ENCODE data around the gene CD164L2.

CD164L2 gene

GRCh38 chr1:27403065-27403726 is 20.1 kb upstream of the CD164L2 start:
- Mint-ChIP-seq H3K4me3 (peak overlapping the region; percentile 13 to 39 (median 38)), H3K9me3 (no peaks in the 10 kb centered on the region), H3K4me1 (peaks cover 80% of the 10 kb centered on the region), H3K36me3 (ENCODE audit: low read depth) (peaks cover 14% of the 10 kb centered on the region), H3K27me3 (ENCODE audit: low read depth) (peaks cover 4% of the 10 kb centered on the region), H3K27ac (peak overlapping the region; percentile 97 to 99 (median 97))
- peak in 1 of 3 experiments; percentile 24 for TF ChIP-seq CTCF (IDR thresholded peaks at IDR 0.05; ENCODE audit: unreplicated experiment in 3 of 3)

GRCh38 chr1:27402349-27402754 is 19.2 kb upstream of the CD164L2 start:
- peak; percentile 17 to 47 (median 37) for TF ChIP-seq CTCF (IDR thresholded peaks at IDR 0.05; ENCODE audit: unreplicated experiment in 3 of 3)
- H3K27ac Mint-ChIP-seq, result peak overlapping the region; percentile 97 to 99 (median 97)
- no peak overlapping the region for H3K4me3 Mint-ChIP-seq
- H3K9me3 Mint-ChIP-seq, result no peaks in the 10 kb centered on the region
- H3K4me1 Mint-ChIP-seq, result peaks cover 82% of the 10 kb centered on the region
- peaks cover 6% of the 10 kb centered on the region for H3K36me3 Mint-ChIP-seq (ENCODE audit: low read depth)
- H3K27me3 Mint-ChIP-seq (ENCODE audit: low read depth), result peaks cover 4% of the 10 kb centered on the region

GRCh38 chr1:27400963-27401341 is 17.8 kb upstream of the CD164L2 start:
- Mint-ChIP-seq H3K27me3 (ENCODE audit: low read depth) (peaks cover 4% of the 10 kb centered on the region), H3K36me3 (ENCODE audit: low read depth) (no peaks in the 10 kb centered on the region), H3K27ac (peak overlapping the region; percentile 16 to 18 (median 17)), H3K4me1 (peaks cover 74% of the 10 kb centered on the region), H3K9me3 (no peaks in the 10 kb centered on the region), H3K4me3 (no peak overlapping the region)
- no peak for TF ChIP-seq CTCF (IDR thresholded peaks at IDR 0.05; ENCODE audit: unreplicated experiment in 3 of 3)

- Mint-ChIP-seq H3K36me3 (ENCODE audit: low read depth) (no peaks in the 10 kb centered on the region), H3K4me1 (peaks cover 68% of the 10 kb centered on the region), H3K27me3 (ENCODE audit: low read depth) (peaks cover 4% of the 10 kb centered on the region), H3K27ac (peak overlapping the region; percentile 17 to 61 (median 18)), H3K9me3 (no peaks in the 10 kb centered on the region), H3K4me3 (no peak overlapping the region)
- no peak for TF ChIP-seq CTCF (IDR thresholded peaks at IDR 0.05; ENCODE audit: unreplicated experiment in 3 of 3)
These were observed 17.2 kb upstream of the CD164L2 start for GRCh38 chr1:27400082-27400962.

- no peak overlapping the region for H3K4me3 Mint-ChIP-seq
These were observed 16.3 kb upstream of the CD164L2 start for GRCh38 chr1:27399251-27400025.

More at GRCh38 chr1:27399251-27400025, 16.3 kb upstream of the CD164L2 start:
- peaks cover 4% of the 10 kb centered on the region for H3K27me3 Mint-ChIP-seq (ENCODE audit: low read depth)
- TF ChIP-seq CTCF (IDR thresholded peaks at IDR 0.05; ENCODE audit: unreplicated experiment in 3 of 3), result no peak
- H3K4me1 Mint-ChIP-seq, result peaks cover 60% of the 10 kb centered on the region
- no peaks in the 10 kb centered on the region for H3K36me3 Mint-ChIP-seq (ENCODE audit: low read depth)
- H3K27ac Mint-ChIP-seq, result peak overlapping the region; percentile 17 to 61 (median 60)
- no peaks in the 10 kb centered on the region for H3K9me3 Mint-ChIP-seq
